DLD1 (cell line): ENCODE results near the gene CEL.
"Not testable (repeated sequence)": the region's sequence is repeated elsewhere in the genome, so short reads cannot be mapped to it uniquely, and the experiment has no call there.

Experiments
- in situ Hi-C: cut with HindIII; loops from 2 replicates; pipeline ENCODE4 v1.10.0; 2017; ENCODE audit warnings: low sequenced_read_pairs

CEL gene

DNA sequence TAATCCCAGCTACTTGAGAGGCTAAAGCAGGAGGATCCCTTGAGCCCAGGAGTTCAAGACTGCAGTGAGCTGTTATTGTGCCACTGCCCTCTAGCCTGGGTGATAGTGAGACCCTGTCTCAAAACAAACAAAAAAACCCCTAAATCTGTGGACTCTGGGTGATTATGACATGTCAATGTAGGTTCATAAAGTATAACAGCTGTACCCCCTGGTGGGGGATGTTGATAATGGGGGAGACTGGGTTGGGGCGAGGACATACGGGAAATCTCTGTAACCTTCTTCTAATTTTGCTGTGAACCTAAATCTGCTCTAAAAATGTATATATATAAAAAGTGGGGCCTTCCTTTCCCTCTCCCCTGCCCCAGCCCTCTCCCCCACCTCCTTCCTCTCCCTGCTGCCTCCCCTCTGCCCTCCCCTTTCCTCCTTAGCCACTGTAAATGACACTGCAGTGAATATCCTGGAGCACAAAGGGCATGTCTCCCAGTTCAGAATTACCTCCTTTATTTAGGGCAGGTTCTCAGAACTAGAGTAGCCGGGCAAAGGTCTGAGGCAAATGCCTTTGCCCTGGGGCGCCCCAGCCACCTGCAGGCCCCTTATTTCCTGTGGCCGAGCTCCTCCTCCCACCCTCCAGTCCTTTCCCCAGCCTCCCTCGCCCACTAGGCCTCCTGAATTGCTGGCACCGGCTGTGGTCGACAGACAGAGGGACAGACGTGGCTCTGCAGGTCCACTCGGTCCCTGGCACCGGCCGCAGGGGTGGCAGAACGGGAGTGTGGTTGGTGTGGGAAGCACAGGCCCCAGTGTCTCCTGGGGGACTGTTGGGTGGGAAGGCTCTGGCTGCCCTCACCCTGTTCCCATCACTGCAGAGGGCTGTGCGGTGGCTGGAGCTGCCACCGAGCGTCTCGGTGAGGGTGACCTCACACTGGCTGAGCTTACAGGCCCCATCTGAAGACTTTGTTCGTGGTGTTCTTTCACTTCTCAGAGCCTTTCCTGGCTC, 19.3 kb downstream of the CEL start:
- in situ Hi-C loops: not testable (repeated sequence)

GRCh38 chr9:133081957-133082644, 20.3 kb downstream of the CEL start:
- in situ Hi-C loops: not testable (repeated sequence)

DNA sequence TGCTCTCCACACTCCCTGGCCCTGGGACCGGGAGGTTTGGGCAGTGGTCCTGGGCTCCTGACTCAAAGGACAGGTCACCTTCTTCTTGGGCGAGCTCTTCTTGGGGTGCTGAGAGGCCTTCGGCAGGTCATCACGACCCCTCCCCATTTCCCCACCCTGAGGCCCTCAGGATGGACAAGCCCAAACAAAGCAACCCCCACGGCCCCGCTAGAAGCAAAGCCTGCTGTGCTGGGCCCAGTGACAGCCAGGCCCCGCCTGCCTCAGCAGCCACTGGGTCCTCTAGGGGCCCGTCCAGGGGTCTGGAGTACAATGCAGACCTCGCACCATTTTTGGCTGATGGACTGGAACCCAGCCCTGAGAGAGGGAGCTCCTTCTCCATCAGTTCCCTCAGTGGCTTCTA, 21.9 kb downstream of the CEL start:
- in situ Hi-C loops: not testable (repeated sequence)

- in situ Hi-C loops: not testable (repeated sequence)
These were observed 24.6 kb downstream of the CEL start for GRCh38 chr9:133086212-133086860.

DNA sequence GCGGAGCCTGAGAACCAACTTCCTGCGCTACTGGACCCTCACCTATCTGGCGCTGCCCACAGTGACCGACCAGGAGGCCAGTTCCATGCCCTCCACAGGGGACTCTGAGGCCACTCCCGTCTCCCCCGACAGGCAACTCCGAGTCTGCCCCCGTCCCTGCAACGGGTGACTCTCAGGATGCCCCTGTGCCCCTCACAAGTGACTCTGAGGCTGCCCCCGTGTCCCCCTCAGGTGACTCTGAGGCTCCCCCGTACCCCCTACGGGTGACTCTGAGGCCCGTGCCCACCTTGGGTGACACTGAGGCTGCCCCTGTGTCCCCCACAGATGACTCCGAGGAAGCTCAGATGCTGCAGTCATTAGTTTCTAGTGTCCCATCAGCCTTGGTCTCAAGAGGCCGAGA, 25.1 kb downstream of the CEL start:
- in situ Hi-C loops: no loop called here

GRCh38 chr9:133087429-133088145, 25.8 kb downstream of the CEL start:
- in situ Hi-C loops: no loop called here

- in situ Hi-C loops: no loop called here
These were observed 26.5 kb downstream of the CEL start for GRCh38 chr9:133088146-133088750.

GRCh38 chr9:133088756-133089155, 27.0 kb downstream of the CEL start:
- in situ Hi-C loops: no loop called here

DNA sequence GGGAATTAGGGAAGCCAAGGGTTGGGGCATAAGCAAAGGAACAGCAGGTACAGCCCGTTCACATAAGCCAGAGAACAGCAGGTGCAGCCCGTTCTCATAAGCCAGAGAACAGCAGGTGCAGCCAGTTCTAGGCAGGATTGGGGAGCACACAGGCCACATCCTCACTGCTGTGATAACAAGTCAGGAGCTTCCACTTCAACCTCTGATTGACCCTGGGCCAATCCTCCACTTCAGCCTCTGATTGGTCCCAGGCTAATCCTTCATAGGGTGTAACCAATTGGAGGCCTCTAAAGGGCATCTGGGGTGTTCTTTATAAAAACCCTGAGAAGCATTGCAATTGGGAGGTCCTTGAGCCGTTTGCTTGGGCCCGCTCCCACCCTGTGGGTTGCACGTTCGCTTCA, 27.5 kb downstream of the CEL start:
- in situ Hi-C loops: no loop called here

DNA sequence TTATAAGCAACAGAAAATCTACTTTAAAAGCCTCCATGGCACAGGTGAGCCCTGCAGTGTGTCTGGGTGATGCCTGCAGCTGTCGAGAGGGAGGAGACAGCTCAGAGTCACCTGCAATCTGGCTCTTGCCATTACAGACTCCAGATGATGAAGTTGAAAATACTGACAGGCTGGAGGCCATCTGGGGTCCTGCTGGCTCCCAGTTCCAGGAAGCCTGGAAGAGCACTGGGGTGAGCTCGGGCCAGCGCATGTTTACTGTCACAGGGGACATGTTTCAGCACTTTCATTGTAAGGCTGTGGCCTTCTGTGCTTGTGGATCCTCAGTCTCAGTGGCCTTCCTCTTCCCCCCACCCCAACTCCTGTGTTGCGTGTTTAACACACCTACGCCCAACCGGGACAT, 28.4 kb downstream of the CEL start:
- in situ Hi-C loops: no loop called here

GRCh38 chr9:133090752-133091385, 29.1 kb downstream of the CEL start:
- in situ Hi-C loops: no loop called here

- in situ Hi-C loops: not testable (repeated sequence)
These were observed 32.6 kb downstream of the CEL start for GRCh38 chr9:133094351-133094750.

GRCh38 chr9:133094842-133095393, 33.1 kb downstream of the CEL start:
- in situ Hi-C loops: no loop called here

- in situ Hi-C loops: no loop called here
These were observed 36.4 kb downstream of the CEL start for GRCh38 chr9:133098104-133098754.

GRCh38 chr9:133098871-133099270, 37.1 kb downstream of the CEL start:
- in situ Hi-C loops: no loop called here

DNA sequence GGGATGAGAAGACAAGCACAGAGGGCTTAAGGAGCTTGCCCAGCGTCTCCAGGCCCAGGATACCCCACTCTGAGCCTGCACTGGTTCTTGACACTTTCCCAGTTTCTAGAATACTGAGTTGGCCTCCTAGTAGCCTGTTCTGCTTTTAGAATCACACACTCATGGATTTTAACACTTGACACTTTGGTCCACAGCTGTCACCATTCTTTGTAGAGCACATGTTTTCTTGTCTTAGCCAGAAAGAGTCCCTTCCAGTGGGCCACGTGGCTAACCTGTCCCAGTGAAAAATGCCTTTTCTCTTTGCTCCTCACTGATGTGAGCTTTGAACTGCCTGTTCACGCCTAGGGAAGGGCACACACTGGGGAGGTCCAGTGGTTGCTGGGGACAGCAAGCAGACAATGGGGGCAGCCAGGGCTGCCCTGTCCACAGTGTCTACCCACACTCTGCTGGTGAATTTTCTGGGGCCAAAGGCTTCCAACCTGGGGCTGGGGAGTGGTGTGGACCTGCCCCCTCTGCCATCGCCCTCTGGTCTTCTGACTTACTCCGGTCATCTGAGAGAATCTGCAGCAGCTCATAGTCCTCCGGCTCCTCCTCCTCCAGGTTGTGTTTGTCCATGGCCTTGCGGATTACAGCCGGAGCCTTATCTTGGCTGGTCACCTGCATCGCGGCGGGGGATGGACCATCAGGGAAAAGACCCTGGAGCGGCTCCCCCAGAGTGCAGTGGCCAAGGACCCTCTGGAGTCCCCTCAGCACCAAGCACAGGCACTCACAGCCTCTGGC, 38.1 kb downstream of the CEL start:
- in situ Hi-C loops: no loop called here

DNA sequence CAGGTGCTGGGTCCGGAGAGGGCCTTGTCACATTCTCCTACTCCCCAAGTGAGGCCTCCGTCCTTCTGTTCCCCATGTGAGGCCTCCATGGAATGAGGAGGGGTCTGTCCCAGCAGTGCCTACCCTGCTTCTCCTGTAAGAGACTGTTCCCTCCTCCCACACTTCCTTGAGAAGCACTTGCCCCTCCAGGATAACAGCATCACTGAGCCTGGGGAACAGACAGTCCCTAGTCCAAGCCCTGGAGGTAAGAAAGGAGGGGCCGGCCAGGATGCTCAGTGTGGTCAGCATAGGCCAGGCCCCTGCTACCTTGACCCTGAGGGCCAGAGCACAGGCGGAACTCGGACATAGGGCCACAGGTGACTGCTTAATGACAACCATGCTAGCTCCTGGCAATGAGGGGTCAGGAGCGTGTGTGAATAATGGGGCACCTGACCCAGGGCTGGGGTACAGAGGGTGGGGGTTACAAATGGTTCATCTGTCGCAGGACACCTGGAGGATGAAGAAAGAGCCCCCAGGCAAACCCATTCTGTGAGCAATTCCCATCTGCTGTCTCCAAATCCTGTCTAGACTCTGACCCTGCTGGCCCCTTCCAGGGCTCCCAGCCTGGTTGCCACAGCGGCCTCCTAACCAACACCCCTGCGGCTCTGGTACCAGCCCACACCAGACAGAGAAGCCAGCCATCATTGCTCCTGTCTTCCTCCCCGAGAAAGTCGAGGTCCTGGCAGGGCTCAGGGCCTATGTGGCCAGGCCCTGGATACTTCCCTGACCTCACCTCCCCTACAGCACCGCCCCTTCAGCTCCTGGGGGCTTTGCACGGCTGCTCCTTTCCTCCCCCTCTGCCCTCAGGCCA, 39.0 kb downstream of the CEL start:
- in situ Hi-C loops: no loop called here
